ENCODE results near the gene RPL22L1. TPM values are rescaled to one million over a fixed set of nuclear protein-coding genes. Genes with fewer than 3 reads are reported as not detected.

Gene RPL22L1
- total RNA-seq, 4 donors from 2014 or later = 80.5 to 129 (median 86.5) TPM

GRCh38 chr3:170840291-170840859 lies 29.6 kb downstream of the RPL22L1 start:
- TF ChIP-seq CTCF (IDR thresholded peaks at IDR 0.05) = no peak
- no peak for TF ChIP-seq POLR2A (IDR thresholded peaks at IDR 0.05)
- 54 to 69% methylated on average over 2 of the region's 2 CpGs for WGBS, 2 donors
- intact Hi-C loops (cut with DNase I; ENCODE audit: low total_unique reads) = no loop called here
- no peak overlapping the region for H3K4me3 ChIP-seq (ENCODE audit: low read depth, poor library complexity, severe bottlenecking)
- DNase-seq (ENCODE audit: low spot score in 2 of 2) = no peak

- H3K4me3 ChIP-seq (ENCODE audit: low read depth, poor library complexity, severe bottlenecking) = no peak overlapping the region
- TF ChIP-seq POLR2A (IDR thresholded peaks at IDR 0.05) = no peak
- intact Hi-C loops (cut with DNase I; ENCODE audit: low total_unique reads) = no loop called here
- no peak for DNase-seq (ENCODE audit: low spot score in 2 of 2)
- 88 to 89% methylated on average over 3 of the region's 3 CpGs for WGBS, 2 donors
Measured at GRCh38 chr3:170839518-170840100, 30.4 kb downstream of the RPL22L1 start.

DNA sequence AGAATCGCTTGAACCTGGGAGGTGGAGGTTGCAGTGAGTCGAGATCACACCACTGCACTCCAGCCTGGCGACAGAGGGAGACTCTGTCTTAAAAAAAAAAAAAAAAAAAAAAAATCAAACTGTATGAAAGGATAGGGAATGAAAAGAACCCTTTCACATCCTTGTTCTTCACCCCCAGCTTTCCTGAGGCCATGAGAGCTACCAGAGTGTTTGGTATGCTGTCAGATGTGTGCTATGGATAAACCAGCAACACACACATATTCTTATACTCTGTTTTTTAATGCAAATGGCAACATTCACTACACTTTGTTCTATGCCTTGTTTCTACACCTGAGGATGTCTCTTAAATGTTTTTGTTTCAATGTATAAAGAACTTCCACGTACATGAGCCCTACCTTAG lies 33.5 kb downstream of the RPL22L1 start:
- intact Hi-C loops (cut with DNase I; ENCODE audit: low total_unique reads) = no loop called here
- DNase-seq (ENCODE audit: low spot score in 2 of 2) = no peak
- TF ChIP-seq CTCF (IDR thresholded peaks at IDR 0.05) = no peak
- no peak for TF ChIP-seq POLR2A (IDR thresholded peaks at IDR 0.05)
- WGBS, 2 donors = 88 to 89% methylated on average over 4 of the region's 4 CpGs
- H3K4me3 ChIP-seq (ENCODE audit: low read depth, poor library complexity, severe bottlenecking) = no peak overlapping the region

- no peak for TF ChIP-seq CTCF (IDR thresholded peaks at IDR 0.05)
- no peak for TF ChIP-seq POLR2A (IDR thresholded peaks at IDR 0.05)
- intact Hi-C loops (cut with DNase I; ENCODE audit: low total_unique reads) = no loop called here
- DNase-seq (ENCODE audit: low spot score in 2 of 2) = no peak
- WGBS, 2 donors = 30 to 43% methylated on average over 3 of the region's 3 CpGs
- no peak overlapping the region for H3K4me3 ChIP-seq (ENCODE audit: low read depth, poor library complexity, severe bottlenecking)
Measured at GRCh38 chr3:170835336-170835735, 34.7 kb downstream of the RPL22L1 start.

DNA sequence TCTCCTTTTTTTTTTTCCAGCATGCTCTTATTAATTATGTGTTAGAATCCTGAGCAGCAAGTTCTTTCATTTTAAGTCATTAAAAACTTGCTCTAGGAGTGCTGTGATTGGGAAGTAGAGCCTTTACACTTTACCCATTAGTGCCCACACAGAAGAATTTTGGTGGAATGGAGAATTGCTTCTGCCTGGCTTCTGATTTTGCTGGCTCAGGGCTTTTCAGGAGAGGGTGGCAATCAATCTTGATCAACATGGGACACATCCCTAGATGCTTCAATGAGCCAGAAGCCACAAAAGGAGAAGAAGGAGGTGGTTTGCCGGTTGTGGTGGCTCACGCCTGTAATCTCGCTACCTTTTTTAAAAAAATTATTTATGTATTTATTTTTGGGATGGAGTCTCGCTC lies 39.4 kb downstream of the RPL22L1 start:
- intact Hi-C loops (cut with DNase I; ENCODE audit: low total_unique reads) = no loop called here
- 93 to 95% methylated on average over 4 of the region's 4 CpGs for WGBS, 2 donors
- TF ChIP-seq CTCF (IDR thresholded peaks at IDR 0.05) (no peak), POLR2A (IDR thresholded peaks at IDR 0.05) (no peak)

GRCh38 chr3:170829546-170830272 lies 40.3 kb downstream of the RPL22L1 start:
- TF ChIP-seq POLR2A (IDR thresholded peaks at IDR 0.05) = no peak
- no peak for TF ChIP-seq CTCF (IDR thresholded peaks at IDR 0.05)
- intact Hi-C loops (cut with DNase I; ENCODE audit: low total_unique reads) = no loop called here
- no peak overlapping the region for H3K4me3 ChIP-seq (ENCODE audit: low read depth, poor library complexity, severe bottlenecking)
- 71 to 74% methylated on average over 9 of the region's 9 CpGs for WGBS, 2 donors
- no peak for DNase-seq (ENCODE audit: low spot score in 2 of 2)

More for the DNA sequence above, 39.4 kb downstream of the RPL22L1 start:
- no peak for DNase-seq (ENCODE audit: low spot score in 2 of 2)
- no peak overlapping the region for H3K4me3 ChIP-seq (ENCODE audit: low read depth, poor library complexity, severe bottlenecking)
